ENCODE measurements around the gene INF2.

- TF ChIP-seq CTCF (IDR thresholded peaks at IDR 0.05) (no peak), ZFX (IDR thresholded peaks at IDR 0.05; ENCODE audit: borderline replicate concordance) (no peak)
Measured at GRCh38 chr14:104757238-104757585, 67.8 kb downstream of the INF2 start.
